Stimulated activated CD4-positive, alpha-beta T cell treated with anti-CD3 and anti-CD28 coated beads, Interleukin-12 subunit alpha, Interleukin-12 subunit beta, amount 100 ng/mL, for 48 hours (primary cell): ENCODE measurements around the gene PM20D2.

ENCODE experiments used
- DNase-seq, 3 donors: peaks; one replicate each; pipeline ENCODE4 v3.0.0-alpha.2; 2020; ENCODE audit warnings: low read depth in 2 of 3, low spot score in 1 of 3

PM20D2 gene

GRCh38 chr6:89145091-89145955, 532 bp upstream of the PM20D2 start:
- DNase-seq = peak; percentile 3 to 41 (median 24)

DNA sequence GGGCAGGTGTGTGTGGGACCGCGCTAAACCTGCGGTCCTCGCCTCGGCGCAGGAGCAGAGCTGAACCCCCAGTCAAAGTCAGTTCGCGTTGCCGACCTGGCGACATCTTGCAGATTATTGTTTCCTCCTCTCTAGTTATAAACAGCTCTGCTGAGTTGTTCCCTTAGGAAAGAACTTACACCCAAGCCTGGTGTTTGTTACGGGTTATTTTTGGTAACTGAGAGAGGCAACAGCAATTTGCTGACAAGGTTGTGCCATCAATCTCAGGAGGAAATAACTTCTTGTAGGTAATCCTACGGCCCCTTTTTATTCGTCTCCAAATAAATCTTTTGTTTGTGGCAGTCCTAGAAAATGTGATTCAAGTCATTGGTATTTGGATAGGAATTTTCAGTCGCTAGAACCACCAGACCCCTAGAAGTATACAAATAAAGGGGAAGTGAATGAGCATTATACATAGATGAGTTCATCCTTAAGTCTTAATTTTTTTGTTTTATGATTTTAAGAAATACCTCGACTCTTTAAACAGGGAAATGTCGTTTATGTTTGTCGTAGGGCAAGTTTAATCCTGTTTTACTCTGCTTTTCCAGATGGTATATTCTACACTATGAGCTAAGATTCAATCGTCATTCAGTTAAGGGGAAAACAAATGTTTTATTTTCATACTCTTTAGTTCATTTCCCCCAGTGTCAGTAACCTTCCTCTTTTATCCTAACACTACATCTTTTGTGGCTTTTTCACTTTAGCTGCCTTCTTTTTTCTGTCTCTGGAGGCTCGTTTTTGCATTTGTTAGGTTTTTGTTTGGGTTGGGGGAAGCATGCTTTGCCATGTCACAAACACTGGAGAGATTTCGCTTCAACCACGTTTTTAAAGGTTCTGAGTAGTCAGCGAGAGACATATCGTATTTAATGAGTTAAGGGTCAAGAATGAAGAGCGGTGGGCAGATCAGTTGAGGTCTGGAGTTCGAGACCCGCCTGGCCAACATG, 1.2 kb downstream of the PM20D2 start:
- DNase-seq = peak in 2 of 3 donors; percentile 12 to 15

DNA sequence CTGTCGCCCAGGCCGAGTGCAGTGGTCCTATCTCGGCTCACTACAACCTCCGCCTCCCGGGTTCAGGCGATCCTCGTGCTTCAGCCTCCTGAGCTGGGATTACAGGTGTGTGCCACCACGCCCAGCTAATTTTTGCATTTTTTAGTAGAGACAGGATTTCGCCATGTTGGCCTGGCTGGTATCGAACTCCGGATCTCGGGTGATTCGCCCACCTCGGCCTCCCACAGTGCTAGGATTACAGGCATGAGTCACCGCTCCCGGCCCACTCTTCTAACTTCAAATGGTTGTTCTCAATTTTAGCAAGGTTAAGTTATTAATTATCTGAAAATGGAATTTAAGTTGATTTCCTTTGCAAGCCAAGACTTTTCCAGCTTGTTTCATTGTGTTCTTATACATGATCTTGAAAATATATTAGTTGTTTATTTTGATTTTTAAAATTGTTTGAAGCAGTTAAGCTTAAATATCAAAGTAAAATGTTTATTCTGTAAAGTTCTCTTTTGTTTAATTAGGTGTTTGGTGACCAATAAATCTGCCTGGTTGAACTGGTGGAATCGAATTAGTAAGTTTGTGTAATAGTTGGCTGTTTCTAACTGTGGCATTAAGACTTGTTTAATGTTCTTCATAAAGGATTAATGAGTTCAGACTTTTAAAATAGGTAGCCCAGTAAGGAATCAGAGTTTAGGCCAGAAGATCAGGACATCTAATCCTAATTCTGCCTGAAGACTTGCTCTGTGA, 2.3 kb downstream of the PM20D2 start:
- DNase-seq = peak; percentile 9 to 24 (median 15)

GRCh38 chr6:89154131-89154530, 8.3 kb downstream of the PM20D2 start:
- DNase-seq = no peak

GRCh38 chr6:89160331-89161092, 14.7 kb downstream of the PM20D2 start:
- no peak for DNase-seq

GRCh38 chr6:89161326-89162046, 15.6 kb downstream of the PM20D2 start:
- no peak for DNase-seq

GRCh38 chr6:89162047-89162371, 16.2 kb downstream of the PM20D2 start:
- DNase-seq = no peak

GRCh38 chr6:89172131-89172530, 26.3 kb downstream of the PM20D2 start:
- no peak for DNase-seq

DNA sequence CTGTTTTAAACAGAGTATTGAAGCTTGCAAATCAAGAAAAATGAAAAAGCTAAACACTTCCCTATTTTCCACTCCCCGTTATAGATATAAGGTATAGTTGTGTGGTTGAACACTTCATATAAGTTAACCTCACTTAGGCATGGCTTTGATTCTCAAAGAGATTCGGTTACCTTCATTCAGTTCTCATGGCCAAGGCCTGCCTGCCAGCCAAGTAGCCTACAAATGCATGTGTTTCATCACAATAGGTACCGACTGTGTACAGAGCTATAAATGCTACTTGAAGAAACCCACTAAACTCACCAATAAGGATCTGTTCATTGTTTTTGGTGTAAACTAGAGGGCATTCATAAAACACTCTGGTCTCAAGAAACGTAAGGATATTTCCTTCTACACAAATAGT, 27.8 kb downstream of the PM20D2 start:
- DNase-seq = no peak

DNA sequence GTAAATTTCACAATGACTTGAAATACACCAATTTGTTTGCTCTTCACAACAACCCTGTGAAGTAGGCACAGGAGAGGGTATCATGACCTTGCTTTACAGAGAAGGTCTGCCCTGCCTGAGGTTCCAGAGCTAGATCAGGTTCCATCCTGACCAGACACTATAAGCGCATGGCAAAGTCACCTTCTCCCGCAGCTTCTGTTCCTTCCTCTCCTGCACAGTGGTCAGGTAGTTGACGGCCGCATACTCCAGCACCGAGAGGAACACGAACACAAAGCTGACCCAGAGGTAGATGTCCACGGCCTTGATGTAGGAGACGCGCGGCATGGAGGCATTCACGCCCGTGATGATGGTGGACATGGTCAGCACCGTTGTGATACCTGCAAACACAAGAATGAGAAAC, 34.3 kb downstream of the PM20D2 start:
- DNase-seq = no peak

- no peak for DNase-seq
These were observed 35.1 kb downstream of the PM20D2 start for GRCh38 chr6:89180971-89181370.

- DNase-seq = no peak
These were observed 37.4 kb downstream of the PM20D2 start for GRCh38 chr6:89183294-89183693.

DNA sequence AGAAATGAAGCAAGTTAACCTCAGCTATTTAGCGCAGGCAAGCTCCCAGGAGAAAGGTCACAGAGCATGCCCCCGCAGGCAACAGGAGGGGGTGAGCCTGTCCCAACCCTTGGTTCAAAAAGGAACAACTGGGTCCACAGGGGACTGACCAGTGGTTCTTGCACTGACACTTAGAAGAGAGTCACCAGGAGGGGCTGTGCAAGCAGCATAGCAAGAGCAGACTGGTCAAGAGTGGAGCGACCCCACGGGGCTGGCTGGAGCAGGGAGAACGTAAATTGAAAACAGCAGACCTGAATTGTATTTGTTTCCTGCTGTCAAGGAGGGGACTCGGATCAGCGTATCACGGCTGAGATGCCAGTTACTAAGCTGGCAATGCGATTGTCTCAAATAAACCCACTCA, 38.5 kb downstream of the PM20D2 start:
- DNase-seq = no peak

DNA sequence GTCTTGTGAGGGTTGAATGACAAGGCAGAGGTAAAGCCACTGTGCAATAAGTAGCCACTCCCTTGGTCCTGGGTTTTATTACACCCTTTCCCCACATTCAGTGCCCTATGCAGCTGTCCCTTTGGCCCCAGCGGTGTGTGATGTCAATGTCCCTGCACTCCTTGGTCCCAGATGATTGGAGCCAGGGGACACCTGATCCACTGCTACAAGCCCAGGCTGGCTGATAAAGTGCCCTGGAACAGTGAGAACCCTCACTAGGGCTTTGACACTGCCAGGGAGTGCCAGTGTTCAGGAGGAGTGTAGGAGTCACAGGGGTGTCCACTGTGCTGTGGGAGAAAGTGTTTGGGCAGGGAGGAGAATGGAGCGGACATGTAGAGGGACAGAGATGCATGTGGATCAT, 40.9 kb downstream of the PM20D2 start:
- no peak for DNase-seq

GRCh38 chr6:89187504-89187903, 41.6 kb downstream of the PM20D2 start:
- no peak for DNase-seq

DNA sequence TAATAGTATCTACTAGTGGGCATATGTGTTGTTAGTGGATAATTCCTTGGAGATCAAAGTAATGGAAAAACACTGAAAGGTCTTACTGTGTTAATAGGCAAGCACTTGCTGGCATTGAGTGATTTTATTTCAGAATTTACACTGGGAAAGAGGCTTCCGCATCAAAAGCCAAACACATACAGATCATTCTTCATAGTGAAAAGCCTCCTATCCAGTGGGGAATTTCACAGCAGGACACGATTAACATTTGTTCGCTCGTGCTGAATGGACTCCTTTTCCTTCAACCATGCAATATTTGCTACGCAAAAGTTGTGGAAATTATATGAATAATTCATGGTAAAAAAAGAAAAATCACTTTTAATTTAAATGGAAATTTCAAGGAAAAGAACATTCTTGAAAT, 44.9 kb downstream of the PM20D2 start:
- no peak for DNase-seq

DNA sequence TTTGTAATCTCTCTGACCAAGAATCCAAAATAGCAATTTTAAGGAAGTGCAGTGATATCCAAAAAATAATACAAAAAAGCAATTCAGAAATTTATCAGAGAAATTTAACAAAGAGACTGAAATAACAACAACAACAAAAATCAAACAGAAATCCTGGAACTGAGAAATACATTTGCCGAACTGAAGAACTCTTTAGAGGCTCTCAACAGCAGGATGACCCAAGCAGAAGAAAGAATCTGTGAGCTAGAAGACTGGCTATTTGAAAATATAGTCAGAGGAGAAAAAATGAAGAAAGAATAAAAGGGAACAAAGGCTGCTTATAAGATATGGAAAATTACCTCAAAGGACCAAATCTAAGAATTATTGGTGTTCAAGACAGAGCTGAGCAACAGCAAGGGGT, 48.7 kb downstream of the PM20D2 start:
- no peak for DNase-seq

DNA sequence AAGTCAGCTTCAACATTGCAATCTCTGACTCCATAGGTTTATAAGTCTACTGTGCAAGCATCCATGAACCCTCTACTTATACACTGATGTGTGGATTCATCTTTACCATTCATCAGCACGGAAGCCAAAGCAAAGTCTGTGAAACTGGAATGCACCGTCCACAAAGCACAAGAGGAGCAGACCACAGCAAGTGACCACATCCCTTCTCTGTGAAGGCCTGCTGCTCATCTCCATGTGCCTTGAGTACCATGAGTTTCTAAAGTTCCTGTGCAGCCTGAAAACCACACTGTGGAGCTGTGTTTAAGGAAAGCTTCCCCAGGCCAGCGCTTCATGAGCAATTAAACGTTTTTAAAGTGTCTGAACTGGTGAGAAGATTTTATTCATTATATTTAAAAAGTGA, 51.3 kb downstream of the PM20D2 start:
- DNase-seq = no peak

DNA sequence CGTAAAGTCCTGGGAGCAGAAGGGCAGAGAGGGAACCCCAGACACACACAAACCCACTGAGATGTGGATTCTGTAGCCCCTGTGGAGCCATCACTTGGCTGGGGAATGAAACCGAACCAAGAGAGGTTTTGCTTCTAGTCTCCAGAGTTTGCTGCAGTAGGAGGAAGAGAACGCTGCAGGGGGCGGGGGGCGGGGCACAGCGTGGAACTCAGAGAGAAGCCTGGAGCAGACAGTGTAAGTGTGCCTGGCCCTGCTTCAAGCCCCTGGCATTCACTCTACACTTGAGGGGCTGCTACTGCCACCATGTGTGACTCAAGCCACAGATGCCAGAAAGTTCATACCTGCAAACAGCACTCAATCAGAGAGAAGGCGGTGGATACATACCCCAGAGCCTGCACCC, 52.4 kb downstream of the PM20D2 start:
- no peak for DNase-seq

- DNase-seq = no peak
These were observed 53.7 kb downstream of the PM20D2 start for GRCh38 chr6:89199579-89199978.
